GM23338 (cell line): ENCODE measurements around the gene TGM2. TPM values are rescaled to one million over a fixed set of nuclear protein-coding genes. Genes with fewer than 3 reads are reported as not detected.

Experiments
- ATAC-seq: fragments of 200-7000 bp; cut with Tn5 transposase; 3 replicates; pipeline ENCODE4 v1.9.1; 2020
- DNase-seq: peaks from one replicate; pipeline ENCODE4 v3.0.0-alpha.2; 2015; ENCODE audit warnings: low spot score
- H2AFZ ChIP-seq: fragments of 200-600 bp; sonication (generic); 2 replicates; pipeline ENCODE4 v1.8.0; 2016; ENCODE audit warnings: antibody characterized with exemption, mild to moderate bottlenecking, moderate library complexity
- H3F3A ChIP-seq: fragments of 200-600 bp; sonication (generic); replicated peaks from 2 replicates; pipeline ENCODE4 v1.8.0; 2017; ENCODE audit warnings: antibody characterized with exemption, mixed run types, low read depth
- H3K27ac ChIP-seq: fragments of 200-600 bp; sonication (generic); 2 replicates; pipeline ENCODE4 v1.6.1; 2016; ENCODE audit warnings: low read depth
- H3K27me3 ChIP-seq: fragments of 200-600 bp; sonication (generic); 2 replicates; pipeline ENCODE4 v1.8.0; 2016; ENCODE audit warnings: mild to moderate bottlenecking, mixed run types, moderate library complexity; ENCODE audit not compliant: insufficient read depth
- H3K36me3 ChIP-seq: fragments of 200-600 bp; sonication (generic); 2 replicates; pipeline ENCODE4 v1.8.0; 2016; ENCODE audit warnings: mild to moderate bottlenecking; ENCODE audit not compliant: insufficient read depth
- H3K4me1 ChIP-seq: fragments of 200-600 bp; sonication (generic); 2 replicates; pipeline ENCODE4 v1.8.0; 2016; ENCODE audit warnings: mild to moderate bottlenecking, moderate library complexity; ENCODE audit not compliant: insufficient read depth
- H3K4me2 ChIP-seq: fragments of 200-600 bp; sonication (generic); 2 replicates; pipeline ENCODE4 v1.7.1; 2017; ENCODE audit warnings: mixed run types
- H3K4me3 ChIP-seq: fragments of 200-600 bp; sonication (generic); 2 replicates; pipeline ENCODE4 v1.6.1; 2016; ENCODE audit warnings: mixed run types
- H3K79me2 ChIP-seq: fragments of 200-600 bp; sonication (generic); replicated peaks from 2 replicates; pipeline ENCODE4 v1.8.0; 2017; ENCODE audit warnings: mild to moderate bottlenecking; ENCODE audit not compliant: insufficient read depth
- H3K9me2 ChIP-seq: fragments of 200-600 bp; sonication (generic); 2 replicates; pipeline ENCODE4 v1.8.0; 2017; ENCODE audit not compliant: insufficient read depth
- H4K20me1 ChIP-seq: fragments of 200-600 bp; sonication (generic); replicated peaks from 2 replicates; pipeline ENCODE4 v1.8.0; 2017; ENCODE audit warnings: mild to moderate bottlenecking; ENCODE audit not compliant: insufficient read depth
- H3K27ac Mint-ChIP-seq: 2 replicates; pipeline ENCODE4 v1.8.0; 2020; ENCODE audit warnings: inconsistent platforms, mild to moderate bottlenecking, moderate library complexity, mixed read lengths
- H3K27me3 Mint-ChIP-seq: 3 replicates; pipeline ENCODE4 v1.8.0; 2022; ENCODE audit warnings: low read depth, mild to moderate bottlenecking, moderate library complexity, mixed read lengths, inconsistent platforms; ENCODE audit not compliant: insufficient read depth, poor library complexity
- H3K36me3 Mint-ChIP-seq: 3 replicates; pipeline ENCODE4 v1.8.0; 2021; ENCODE audit warnings: low read depth, mild to moderate bottlenecking, inconsistent platforms, moderate library complexity, mixed read lengths
- H3K4me1 Mint-ChIP-seq: 3 replicates; pipeline ENCODE4 v1.8.0; 2020; ENCODE audit warnings: mild to moderate bottlenecking, inconsistent platforms, mixed read lengths
- H3K4me3 Mint-ChIP-seq: 3 replicates; pipeline ENCODE4 v1.8.0; 2021; ENCODE audit warnings: moderate library complexity, mild to moderate bottlenecking, inconsistent platforms, mixed read lengths
- H3K9me3 Mint-ChIP-seq: 3 replicates; pipeline ENCODE4 v1.8.0; 2020; ENCODE audit warnings: moderate library complexity, mild to moderate bottlenecking, inconsistent platforms, mixed read lengths
- CREB1 ChIP-seq: fragments of 250-450 bp; sonication (Bioruptor Pico); IDR thresholded peaks from 2 replicates; pipeline ENCODE4 v1.5.0; 2020; ENCODE audit warnings: low read depth, mild to moderate bottlenecking, moderate library complexity
- CTCF ChIP-seq, 2 experiments: fragments of 200-600 bp in 1 of 2; sonication (generic) in 1 of 2; conservative IDR thresholded peaks; 2 replicates each; pipeline versions ENCODE4 v1.5.1 to v1.6.1; 2016 to 2017; ENCODE audit warnings: antibody characterized with exemption in 2 of 2, low read depth in 2 of 2, mild to moderate bottlenecking in 2 of 2, moderate library complexity in 1 of 2
- ETS1 ChIP-seq: IDR thresholded peaks from 2 replicates; pipeline ENCODE4 v1.6.1; 2016; ENCODE audit warnings: antibody characterized with exemption
- EZH2 ChIP-seq: fragments of 200-600 bp; sonication (generic); IDR thresholded peaks from one replicate; pipeline ENCODE4 v1.8.0; 2017; ENCODE audit warnings: antibody characterized with exemption, mild to moderate bottlenecking, low read depth; ENCODE audit not compliant: unreplicated experiment
- EZH2phosphoT487 ChIP-seq: fragments of 200-600 bp; sonication (generic); IDR thresholded peaks from one replicate; pipeline ENCODE4 v1.8.1; 2018; ENCODE audit warnings: antibody characterized with exemption; ENCODE audit not compliant: unreplicated experiment
- JUNB ChIP-seq: IDR thresholded peaks from one replicate; pipeline ENCODE4 v1.6.1; 2016; ENCODE audit warnings: antibody characterized with exemption; ENCODE audit not compliant: unreplicated experiment
- NANOG ChIP-seq: IDR thresholded peaks from 2 replicates; pipeline ENCODE4 v1.6.1; 2016; ENCODE audit warnings: antibody characterized with exemption, borderline replicate concordance
- POLR2AphosphoS5 ChIP-seq: IDR thresholded peaks from 2 replicates; pipeline ENCODE4 v1.6.1; 2016; ENCODE audit warnings: antibody characterized with exemption, low read depth
- REST ChIP-seq: IDR thresholded peaks from one replicate; pipeline ENCODE4 v1.6.1; 2018; ENCODE audit warnings: antibody characterized with exemption; ENCODE audit not compliant: unreplicated experiment
- STAT1 ChIP-seq: IDR thresholded peaks from one replicate; pipeline ENCODE4 v1.6.1; 2016; ENCODE audit warnings: antibody characterized with exemption; ENCODE audit not compliant: unreplicated experiment
- ZNF114 ChIP-seq: fragments of 250-450 bp; sonication (Bioruptor Pico); IDR thresholded peaks from 2 replicates; pipeline ENCODE4 v1.5.0; 2020; ENCODE audit warnings: mild to moderate bottlenecking, moderate library complexity
- ZNF331 ChIP-seq: fragments of 250-450 bp; sonication (Bioruptor Pico); IDR thresholded peaks from 2 replicates; pipeline ENCODE4 v1.5.0; 2020; ENCODE audit warnings: low read depth, mild to moderate bottlenecking, moderate library complexity
- polyA plus RNA-seq: library from polyadenylated mRNA; unstranded; fragments of >200 nt; fragmentation: Nextera tagmentation; extraction: Ambion mirVana; gene quantifications from 2 replicates; pipeline ENCODE4 v1.2.1, GENCODE V29; 2016
- total RNA-seq: library from RNA; depleted of rRNA; stranded (reverse); fragments of >200 nt; shearing (Covaris generic); gene quantifications from 2 replicates; pipeline ENCODE4 v1.2.3, GENCODE V29; 2014
- TF ChIP-seq, protein P1 (sequence below): fragments of 250-450 bp; sonication (Bioruptor Pico); IDR thresholded peaks from 2 replicates; pipeline ENCODE4 v1.5.0; 2020; ENCODE audit warnings: mild to moderate bottlenecking, moderate library complexity

TGM2 gene
- total and polyA plus RNA-seq, 2 experiments from 2014 or later: 0.45 to 1.0 TPM

GRCh38 chr20:38162149-38162548 is 2.9 kb downstream of the TGM2 start:
- Histone ChIP-seq H2AFZ (no peak overlapping the region), H3K4me2 (no peak overlapping the region), H3K79me2 (no peaks in the 10 kb centered on the region), H3F3A (no peaks in the 10 kb centered on the region), H4K20me1 (no peaks in the 10 kb centered on the region), H3K4me1 (no peaks in the 10 kb centered on the region), H3K4me3 (no peak overlapping the region), H3K9me2 (no peaks in the 10 kb centered on the region), H3K36me3 (no peaks in the 10 kb centered on the region), H3K27ac (no peak overlapping the region), H3K27me3 (no peaks in the 10 kb centered on the region)
- Mint-ChIP-seq H3K4me1 (no peaks in the 10 kb centered on the region; the same call in 1 of the 3 replicates), H3K4me3 (no peak overlapping the region), H3K27ac (no peak overlapping the region), H3K36me3 (no peaks in the 10 kb centered on the region), H3K9me3 (no peaks in the 10 kb centered on the region), H3K27me3 (peaks cover 8% of the 10 kb centered on the region)
- ATAC-seq (no peak), DNase-seq (no peak)
- no peak for TF ChIP-seq NANOG
- TF ChIP-seq JUNB: no peak
- TF ChIP-seq, protein P1, sequence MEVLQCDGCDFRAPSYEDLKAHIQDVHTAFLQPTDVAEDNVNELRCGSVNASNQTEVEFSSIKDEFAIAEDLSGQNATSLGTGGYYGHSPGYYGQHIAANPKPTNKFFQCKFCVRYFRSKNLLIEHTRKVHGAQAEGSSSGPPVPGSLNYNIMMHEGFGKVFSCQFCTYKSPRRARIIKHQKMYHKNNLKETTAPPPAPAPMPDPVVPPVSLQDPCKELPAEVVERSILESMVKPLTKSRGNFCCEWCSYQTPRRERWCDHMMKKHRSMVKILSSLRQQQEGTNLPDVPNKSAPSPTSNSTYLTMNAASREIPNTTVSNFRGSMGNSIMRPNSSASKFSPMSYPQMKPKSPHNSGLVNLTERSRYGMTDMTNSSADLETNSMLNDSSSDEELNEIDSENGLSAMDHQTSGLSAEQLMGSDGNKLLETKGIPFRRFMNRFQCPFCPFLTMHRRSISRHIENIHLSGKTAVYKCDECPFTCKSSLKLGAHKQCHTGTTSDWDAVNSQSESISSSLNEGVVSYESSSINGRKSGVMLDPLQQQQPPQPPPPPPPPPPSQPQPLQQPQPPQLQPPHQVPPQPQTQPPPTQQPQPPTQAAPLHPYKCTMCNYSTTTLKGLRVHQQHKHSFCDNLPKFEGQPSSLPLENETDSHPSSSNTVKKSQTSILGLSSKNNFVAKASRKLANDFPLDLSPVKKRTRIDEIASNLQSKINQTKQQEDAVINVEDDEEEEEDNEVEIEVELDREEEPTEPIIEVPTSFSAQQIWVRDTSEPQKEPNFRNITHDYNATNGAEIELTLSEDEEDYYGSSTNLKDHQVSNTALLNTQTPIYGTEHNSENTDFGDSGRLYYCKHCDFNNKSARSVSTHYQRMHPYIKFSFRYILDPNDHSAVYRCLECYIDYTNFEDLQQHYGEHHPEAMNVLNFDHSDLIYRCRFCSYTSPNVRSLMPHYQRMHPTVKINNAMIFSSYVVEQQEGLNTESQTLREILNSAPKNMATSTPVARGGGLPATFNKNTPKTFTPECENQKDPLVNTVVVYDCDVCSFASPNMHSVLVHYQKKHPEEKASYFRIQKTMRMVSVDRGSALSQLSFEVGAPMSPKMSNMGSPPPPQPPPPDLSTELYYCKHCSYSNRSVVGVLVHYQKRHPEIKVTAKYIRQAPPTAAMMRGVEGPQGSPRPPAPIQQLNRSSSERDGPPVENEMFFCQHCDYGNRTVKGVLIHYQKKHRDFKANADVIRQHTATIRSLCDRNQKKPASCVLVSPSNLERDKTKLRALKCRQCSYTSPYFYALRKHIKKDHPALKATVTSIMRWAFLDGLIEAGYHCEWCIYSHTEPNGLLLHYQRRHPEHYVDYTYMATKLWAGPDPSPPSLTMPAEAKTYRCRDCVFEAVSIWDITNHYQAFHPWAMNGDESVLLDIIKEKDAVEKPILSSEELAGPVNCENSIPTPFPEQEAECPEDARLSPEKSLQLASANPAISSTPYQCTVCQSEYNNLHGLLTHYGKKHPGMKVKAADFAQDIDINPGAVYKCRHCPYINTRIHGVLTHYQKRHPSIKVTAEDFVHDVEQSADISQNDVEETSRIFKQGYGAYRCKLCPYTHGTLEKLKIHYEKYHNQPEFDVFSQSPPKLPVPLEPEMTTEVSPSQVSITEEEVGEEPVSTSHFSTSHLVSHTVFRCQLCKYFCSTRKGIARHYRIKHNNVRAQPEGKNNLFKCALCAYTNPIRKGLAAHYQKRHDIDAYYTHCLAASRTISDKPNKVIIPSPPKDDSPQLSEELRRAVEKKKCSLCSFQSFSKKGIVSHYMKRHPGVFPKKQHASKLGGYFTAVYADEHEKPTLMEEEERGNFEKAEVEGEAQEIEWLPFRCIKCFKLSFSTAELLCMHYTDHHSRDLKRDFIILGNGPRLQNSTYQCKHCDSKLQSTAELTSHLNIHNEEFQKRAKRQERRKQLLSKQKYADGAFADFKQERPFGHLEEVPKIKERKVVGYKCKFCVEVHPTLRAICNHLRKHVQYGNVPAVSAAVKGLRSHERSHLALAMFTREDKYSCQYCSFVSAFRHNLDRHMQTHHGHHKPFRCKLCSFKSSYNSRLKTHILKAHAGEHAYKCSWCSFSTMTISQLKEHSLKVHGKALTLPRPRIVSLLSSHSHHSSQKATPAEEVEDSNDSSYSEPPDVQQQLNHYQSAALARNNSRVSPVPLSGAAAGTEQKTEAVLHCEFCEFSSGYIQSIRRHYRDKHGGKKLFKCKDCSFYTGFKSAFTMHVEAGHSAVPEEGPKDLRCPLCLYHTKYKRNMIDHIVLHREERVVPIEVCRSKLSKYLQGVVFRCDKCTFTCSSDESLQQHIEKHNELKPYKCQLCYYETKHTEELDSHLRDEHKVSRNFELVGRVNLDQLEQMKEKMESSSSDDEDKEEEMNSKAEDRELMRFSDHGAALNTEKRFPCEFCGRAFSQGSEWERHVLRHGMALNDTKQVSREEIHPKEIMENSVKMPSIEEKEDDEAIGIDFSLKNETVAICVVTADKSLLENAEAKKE (CRISPR knock-in tag): no peak
- no peak for TF ChIP-seq ZNF114 (CRISPR knock-in tag)
- no peak for TF ChIP-seq POLR2AphosphoS5
- TF ChIP-seq CREB1 (CRISPR knock-in tag): no peak
- no peak for TF ChIP-seq ZNF331
- no peak for TF ChIP-seq REST
- no peak for TF ChIP-seq ETS1
- no peak for TF ChIP-seq STAT1
- TF ChIP-seq CTCF (conservative IDR thresholded peaks at IDR 0.05; ENCODE audit: low read depth in 2 of 2): no peak
- TF ChIP-seq EZH2phosphoT487: no peak
- no peak for TF ChIP-seq EZH2
